ENCODE measurements around the gene CDH23. TPM values are rescaled to one million over a fixed set of nuclear protein-coding genes. Genes with fewer than 3 reads are reported as not detected.
A peak's percentile ranks its signal among the peaks of the same experiment; 100 is the strongest.

CDH23 gene
- total and polyA plus RNA-seq, 2 donors (not counting 1 experiment from before 2014, with no cell fraction given): 0.37 to 0.89 TPM

DNA sequence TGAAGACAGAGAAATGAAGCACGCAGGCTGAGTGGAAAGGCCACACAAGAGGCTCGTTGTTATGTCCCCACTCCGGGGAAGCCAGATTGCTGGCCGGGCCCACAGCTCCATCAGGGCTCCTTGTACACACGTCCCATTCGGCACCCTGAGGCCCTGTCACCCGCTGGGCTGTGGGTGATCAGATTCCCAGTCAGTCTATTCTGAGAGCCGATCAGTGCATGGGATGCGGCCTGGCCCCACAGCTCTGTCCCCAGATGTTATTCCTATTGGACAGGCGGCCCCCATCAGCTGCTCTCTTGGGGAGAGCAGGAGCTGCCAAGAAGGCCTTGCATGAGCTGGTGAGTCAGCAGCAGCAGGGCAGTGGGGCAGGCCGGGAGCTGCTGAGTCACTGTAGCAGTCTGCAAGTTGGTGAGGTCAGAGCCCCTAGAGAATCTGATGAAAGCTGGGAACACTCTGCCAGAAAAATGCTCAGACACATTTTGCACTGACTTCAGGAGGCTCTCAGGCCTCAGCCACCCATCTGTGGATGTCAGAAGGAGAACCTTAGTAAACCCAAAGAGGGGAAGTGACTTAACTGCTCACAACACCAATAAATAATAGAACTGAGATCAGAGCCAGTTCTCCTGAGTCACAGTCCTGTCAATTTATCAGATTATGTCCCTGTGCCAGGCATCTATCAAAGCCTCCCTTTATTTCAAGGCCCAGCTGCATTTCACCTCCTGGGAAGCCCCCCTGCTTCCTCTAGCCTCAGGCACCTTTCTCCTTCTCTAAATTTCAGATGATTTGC is 463.7 kb downstream of the CDH23 start:
- Mint-ChIP-seq H3K27me3 (no peaks in the 10 kb centered on the region), H3K9me3 (ENCODE audit: insufficient read depth) (no peaks in the 10 kb centered on the region), H3K4me3 (peak overlapping the region; percentile 42), H3K27ac (peak overlapping the region; percentile 72), H3K4me1 (peaks cover 28% of the 10 kb centered on the region)
- no peak overlapping the region for H3K9ac ChIP-seq (ENCODE audit: low read length)
- no peaks in the 10 kb centered on the region for H4K20me1 ChIP-seq (ENCODE audit: control insufficient read depth, insufficient read depth, low read length, poor library complexity, severe bottlenecking)
- H3K4me3 ChIP-seq (ENCODE audit: control extremely low read depth in 1 of 5, extremely low read depth in 1 of 5, insufficient read depth in 1 of 5, low read depth in 2 of 5, low read length in 4 of 5): no peak overlapping the region
- peaks cover 0 to 5% (median 0%) of the 10 kb centered on the region in 3 donors for H3K9me3 ChIP-seq (ENCODE audit: control extremely low read depth in 1 of 3, control insufficient read depth in 2 of 3, insufficient read depth in 1 of 3, low read length in 2 of 3)
- no peaks in the 10 kb centered on the region for H3K36me3 ChIP-seq (replicated peaks in 1 of 2; ENCODE audit: control extremely low read depth in 1 of 2, control insufficient read depth in 1 of 2, extremely low read depth in 1 of 2, insufficient read depth in 2 of 2, low read length in 1 of 2)
- ATAC-seq (ENCODE audit: low read depth) (peak; percentile 68), DNase-seq (peak; percentile 47)
- H3K27me3 ChIP-seq (replicated peaks in 1 of 4; ENCODE audit: control extremely low read depth in 1 of 4, control insufficient read depth in 3 of 4, insufficient read depth in 4 of 4, low read length in 3 of 4): no peaks in the 10 kb centered on the region
- H2AFZ ChIP-seq (ENCODE audit: insufficient read depth, low read depth, low read length, poor library complexity, severe bottlenecking): no peak overlapping the region
- ChIA-PET POLR2A (interaction anchor here (0.7 to 3.1 kb wide), 3 partner anchors 9 to 681 kb away, joined by 3 to 10 read pairs (median 5); partner anchors contain the start of gene PSAP), CTCF (interaction anchor here (0.6 to 3.5 kb wide), 8 partner anchors 15 to 1102 kb away, joined by 3 to 30 read pairs (median 4); no protein-coding TSS in a partner anchor)
- intact Hi-C loops (cut with micrococcal nuclease): loop anchor here (1.0 kb wide), 1 partner anchor 36 kb away; no protein-coding TSS in a partner anchor
- H3K27ac ChIP-seq (ENCODE audit: low read length in 2 of 2): peak overlapping the region in 1 of 2 donors; percentile 23
- peaks cover 20 to 28% of the 10 kb centered on the region in 2 donors for H3K4me1 ChIP-seq (ENCODE audit: control insufficient read depth in 2 of 2, insufficient read depth in 2 of 2, low read length in 2 of 2)
- no peaks in the 10 kb centered on the region for H3K79me2 ChIP-seq (ENCODE audit: control insufficient read depth, insufficient read depth, low read length)
- 78% methylated on average over 11 of the region's 11 CpGs for WGBS (ENCODE audit: insufficient coverage)
- H3K4me2 ChIP-seq (replicated peaks; ENCODE audit: low read depth, low read length, poor library complexity, severe bottlenecking): peak overlapping the region; percentile 57
- TF ChIP-seq EZH2 (IDR thresholded peaks at IDR 0.05; ENCODE audit: borderline replicate concordance, insufficient read depth, low read depth, low read length, poor library complexity, severe bottlenecking): no peak
- TF ChIP-seq, protein P1, sequence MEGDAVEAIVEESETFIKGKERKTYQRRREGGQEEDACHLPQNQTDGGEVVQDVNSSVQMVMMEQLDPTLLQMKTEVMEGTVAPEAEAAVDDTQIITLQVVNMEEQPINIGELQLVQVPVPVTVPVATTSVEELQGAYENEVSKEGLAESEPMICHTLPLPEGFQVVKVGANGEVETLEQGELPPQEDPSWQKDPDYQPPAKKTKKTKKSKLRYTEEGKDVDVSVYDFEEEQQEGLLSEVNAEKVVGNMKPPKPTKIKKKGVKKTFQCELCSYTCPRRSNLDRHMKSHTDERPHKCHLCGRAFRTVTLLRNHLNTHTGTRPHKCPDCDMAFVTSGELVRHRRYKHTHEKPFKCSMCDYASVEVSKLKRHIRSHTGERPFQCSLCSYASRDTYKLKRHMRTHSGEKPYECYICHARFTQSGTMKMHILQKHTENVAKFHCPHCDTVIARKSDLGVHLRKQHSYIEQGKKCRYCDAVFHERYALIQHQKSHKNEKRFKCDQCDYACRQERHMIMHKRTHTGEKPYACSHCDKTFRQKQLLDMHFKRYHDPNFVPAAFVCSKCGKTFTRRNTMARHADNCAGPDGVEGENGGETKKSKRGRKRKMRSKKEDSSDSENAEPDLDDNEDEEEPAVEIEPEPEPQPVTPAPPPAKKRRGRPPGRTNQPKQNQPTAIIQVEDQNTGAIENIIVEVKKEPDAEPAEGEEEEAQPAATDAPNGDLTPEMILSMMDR (IDR thresholded peaks at IDR 0.05): no peak

DNA sequence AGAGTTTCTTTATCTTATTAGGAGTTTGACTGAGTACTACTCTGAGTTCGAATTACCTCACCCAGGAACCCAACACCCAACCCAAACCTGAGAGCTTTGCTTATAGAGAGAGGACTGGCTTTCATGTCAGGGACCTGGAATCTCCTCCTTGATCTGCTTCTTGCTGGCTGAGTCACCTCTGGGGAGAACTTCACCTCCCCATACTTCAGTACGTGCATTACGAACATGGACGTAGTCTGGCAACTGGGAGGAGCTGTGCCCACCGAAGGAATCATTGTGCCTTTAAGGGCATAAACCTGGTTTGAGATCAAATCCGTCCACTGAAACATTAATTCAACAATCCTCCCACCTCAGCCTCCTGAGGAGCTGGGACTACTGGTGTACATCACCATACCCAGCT is 466.5 kb downstream of the CDH23 start:
- no peak overlapping the region for H2AFZ ChIP-seq (ENCODE audit: insufficient read depth, low read depth, low read length, poor library complexity, severe bottlenecking)
- ATAC-seq (ENCODE audit: low read depth): no peak
- H3K4me1 ChIP-seq (ENCODE audit: control insufficient read depth in 2 of 2, insufficient read depth in 2 of 2, low read length in 2 of 2): peaks cover 23 to 32% of the 10 kb centered on the region in 2 donors
- no peaks in the 10 kb centered on the region for H4K20me1 ChIP-seq (ENCODE audit: control insufficient read depth, insufficient read depth, low read length, poor library complexity, severe bottlenecking)
- H3K9me3 ChIP-seq (ENCODE audit: control extremely low read depth in 1 of 3, control insufficient read depth in 2 of 3, insufficient read depth in 1 of 3, low read length in 2 of 3): peaks cover 0 to 5% (median 0%) of the 10 kb centered on the region in 3 donors
- DNase-seq: no peak
- Mint-ChIP-seq H3K4me3 (no peak overlapping the region), H3K4me1 (peaks cover 31% of the 10 kb centered on the region), H3K27ac (no peak overlapping the region), H3K27me3 (no peaks in the 10 kb centered on the region), H3K9me3 (ENCODE audit: insufficient read depth) (no peaks in the 10 kb centered on the region)
- H3K27me3 ChIP-seq (replicated peaks in 1 of 4; ENCODE audit: control extremely low read depth in 1 of 4, control insufficient read depth in 3 of 4, insufficient read depth in 4 of 4, low read length in 3 of 4): no peaks in the 10 kb centered on the region
- H3K9ac ChIP-seq (ENCODE audit: low read length): no peak overlapping the region
- no peaks in the 10 kb centered on the region for H3K36me3 ChIP-seq (replicated peaks in 1 of 2; ENCODE audit: control extremely low read depth in 1 of 2, control insufficient read depth in 1 of 2, extremely low read depth in 1 of 2, insufficient read depth in 2 of 2, low read length in 1 of 2)
- CTCF ChIA-PET: no interaction called here
- POLR2A ChIA-PET: no interaction called here
- H3K4me3 ChIP-seq (ENCODE audit: control extremely low read depth in 1 of 5, extremely low read depth in 1 of 5, insufficient read depth in 1 of 5, low read depth in 2 of 5, low read length in 4 of 5): no peak overlapping the region
- 100% methylated on average over 4 of the region's 6 CpGs for WGBS (ENCODE audit: insufficient coverage)
- TF ChIP-seq, protein P1 (IDR thresholded peaks at IDR 0.05): no peak
- no peak for TF ChIP-seq EZH2 (IDR thresholded peaks at IDR 0.05; ENCODE audit: borderline replicate concordance, insufficient read depth, low read depth, low read length, poor library complexity, severe bottlenecking)
- H3K27ac ChIP-seq (ENCODE audit: low read length in 2 of 2): no peak overlapping the region
- H3K4me2 ChIP-seq (replicated peaks; ENCODE audit: low read depth, low read length, poor library complexity, severe bottlenecking): no peak overlapping the region
- intact Hi-C loops (cut with micrococcal nuclease): no loop called here
- no peaks in the 10 kb centered on the region for H3K79me2 ChIP-seq (ENCODE audit: control insufficient read depth, insufficient read depth, low read length)
